Endothelial cell of umbilical vein (primary cell): ENCODE data around the gene GSG1L. TPM values are rescaled to one million over a fixed set of nuclear protein-coding genes. Genes with fewer than 3 reads are reported as not detected.

ENCODE experiments used
- BruUV-seq: library from RNA; stranded (reverse); fragments of 400-500 nt; replicated peaks from 2 replicates; lab custom pipeline; 2021; lab: Mats Ljungman, UMichigan
- CTCF ChIA-PET: fragments of 300-600, 350-600 bp; sonication (Branson Sonifier 250); formaldehyde crosslinking; loops from one replicate; lab custom pipeline; 2021; ENCODE audit warnings: antibody characterized with exemption, inconsistent platforms; lab: Charles Lee
- POLR2A ChIA-PET: fragments of 300-600, 350-600 bp; sonication (Branson Sonifier 250); formaldehyde crosslinking; loops from one replicate; lab custom pipeline; 2021; ENCODE audit warnings: antibody characterized with exemption, inconsistent platforms; lab: Charles Lee
- DNase-seq: peaks from one replicate; pipeline ENCODE4 v3.0.0-alpha.2; 2011; ENCODE audit warnings: low read depth, low spot score
- FAIRE-seq: peaks from 2 replicates; lab custom pipeline; 2011; peaks lifted over from hg19 to GRCh38; lab: Jason Lieb, UNC
- H2AFZ ChIP-seq: 2 replicates; pipeline ENCODE4 v1.6.0; 2012; ENCODE audit warnings: low read depth, low read length, control low read depth, inconsistent platforms
- H3K27ac ChIP-seq: 2 replicates; pipeline ENCODE4 v1.5.1; 2011; ENCODE audit warnings: low read depth, mild to moderate bottlenecking, control low read depth, low read length, moderate library complexity; ENCODE audit not compliant: insufficient read depth
- H3K27me3 ChIP-seq, 2 experiments: 2 replicates each; pipeline versions ENCODE4 v1.6.0 to v1.6.1; 2011; ENCODE audit warnings: low read length in 2 of 2, mixed read lengths in 1 of 2; ENCODE audit not compliant: control insufficient read depth in 2 of 2, insufficient read depth in 2 of 2
- H3K36me3 ChIP-seq, 2 experiments: 2 replicates in 1 of 2; 3 replicates in 1 of 2; pipeline ENCODE4 v1.5.1; 2011; ENCODE audit warnings: low read length in 2 of 2, mild to moderate bottlenecking in 1 of 2, moderate library complexity in 1 of 2; ENCODE audit not compliant: control insufficient read depth in 2 of 2, insufficient read depth in 2 of 2; ENCODE audit errors: extremely low read depth in 1 of 2
- H3K4me1 ChIP-seq: 3 replicates; pipeline ENCODE4 v1.5.1; 2011; ENCODE audit warnings: mild to moderate bottlenecking, low read length; ENCODE audit not compliant: control insufficient read depth, insufficient read depth; ENCODE audit errors: extremely low read depth
- H3K4me2 ChIP-seq: 2 replicates; pipeline ENCODE4 v1.6.1; 2011; ENCODE audit warnings: low read length, control low read depth, mixed read lengths; ENCODE audit not compliant: insufficient read depth
- H3K4me3 ChIP-seq, 3 experiments: fragments of 200-600 bp in 1 of 3; sonication (generic), shearing (Covaris generic) in 1 of 3; replicated peaks in 1 of 3; 2 replicates each; pipeline ENCODE4 v1.5.1; 2011 to 2016; ENCODE audit warnings: control low read depth in 3 of 3, low read length in 3 of 3, mild to moderate bottlenecking in 2 of 3, inconsistent platforms in 1 of 3, low read depth in 1 of 3, moderate library complexity in 1 of 3; ENCODE audit not compliant: insufficient read depth in 1 of 3
- H3K79me2 ChIP-seq: 2 replicates; pipeline ENCODE4 v1.6.0; 2012; ENCODE audit warnings: low read length, inconsistent platforms; ENCODE audit not compliant: control insufficient read depth, insufficient read depth
- H3K9ac ChIP-seq: replicated peaks from 2 replicates; pipeline ENCODE3; 2011; ENCODE audit warnings: low read length, control low read depth; ENCODE audit not compliant: insufficient read depth; ENCODE audit errors: extremely low read depth
- H3K9me1 ChIP-seq: replicated peaks from 3 replicates; pipeline ENCODE4 v1.6.0; 2011; ENCODE audit warnings: mild to moderate bottlenecking, low read length; ENCODE audit not compliant: control insufficient read depth, insufficient read depth; ENCODE audit errors: extremely low read depth
- H3K9me3 ChIP-seq: replicated peaks from 2 replicates; pipeline ENCODE4 v1.5.1; 2012; ENCODE audit warnings: low read length, inconsistent platforms; ENCODE audit not compliant: control insufficient read depth, insufficient read depth
- H4K20me1 ChIP-seq: replicated peaks from 2 replicates; pipeline ENCODE3; 2011; ENCODE audit warnings: mild to moderate bottlenecking, low read length; ENCODE audit not compliant: control insufficient read depth, insufficient read depth; ENCODE audit errors: extremely low read depth
- EZH2 ChIP-seq: IDR thresholded peaks from 2 replicates; pipeline ENCODE4 v1.6.1; 2012; ENCODE audit warnings: borderline replicate concordance, low read depth, mild to moderate bottlenecking, moderate library complexity, low read length, inconsistent platforms; ENCODE audit not compliant: severe bottlenecking
- GATA2 ChIP-seq: IDR thresholded peaks from 2 replicates; pipeline ENCODE4 v1.7.0; 2011; ENCODE audit warnings: low read depth, mild to moderate bottlenecking, moderate library complexity, mixed read lengths, low read length; ENCODE audit not compliant: insufficient read length, insufficient read depth
- JUN ChIP-seq: IDR thresholded peaks from 2 replicates; pipeline ENCODE4 v1.6.1; 2011; ENCODE audit warnings: borderline replicate concordance, low read depth; ENCODE audit not compliant: insufficient read length, insufficient read depth
- MAX ChIP-seq: IDR thresholded peaks from 2 replicates; pipeline ENCODE4 v1.6.1; 2011; ENCODE audit not compliant: insufficient read depth, insufficient read length
- MYC ChIP-seq: IDR thresholded peaks from one replicate; pipeline ENCODE4 v1.6.1; 2011; ENCODE audit warnings: mild to moderate bottlenecking, low read depth, low read length
- POLR2A ChIP-seq: IDR thresholded peaks from 2 replicates; pipeline ENCODE4 v1.6.1; 2012; ENCODE audit warnings: low read depth, mild to moderate bottlenecking, control low read depth, low read length
- POLR2AphosphoS5 ChIP-seq: IDR thresholded peaks from 2 replicates; pipeline ENCODE4 v1.6.1; 2012; ENCODE audit warnings: low read depth, mild to moderate bottlenecking, control low read depth, low read length, moderate library complexity; ENCODE audit not compliant: insufficient read depth
- dilution Hi-C: fragments of 300-500 bp; cut with MboI; formaldehyde crosslinking; loops from one replicate; pipeline ENCODE4 v1.15.0; 2019; ENCODE audit warnings: low sequenced_read_pairs; ENCODE audit not compliant: extremely low pct_ligation_motif_present
- intact Hi-C: fragments of 100-400 bp; cut with micrococcal nuclease; formaldehyde crosslinking; loops from one replicate; pipeline ENCODE4 v1.10.0; 2022
- polyA plus RNA-seq, 4 experiments: library from polyadenylated mRNA; depleted of rRNA in 3 of 4; stranded (reverse) in 3 of 4; unstranded in 1 of 4; fragments of >200 nt; gene quantifications; 2 replicates each; pipeline versions ENCODE4 v1.2.1 to v1.2.3, GENCODE V29; 2011 to 2012; ENCODE audit warnings: missing spikeins in 1 of 4
- total RNA-seq: library from RNA; stranded (reverse); gene quantifications from 2 replicates; pipeline ENCODE4 v1.2.3, GENCODE V29; 2021
- TF ChIP-seq, protein P1 (sequence below), 2 donors: IDR thresholded peaks; 1 replicate in 1 of 2; 2 replicates in 1 of 2; pipeline ENCODE4 v1.5.1; 2011; ENCODE audit warnings: low read length in 2 of 2, mild to moderate bottlenecking in 2 of 2, moderate library complexity in 2 of 2, control low read depth in 1 of 2, inconsistent platforms in 1 of 2, low read depth in 1 of 2; ENCODE audit not compliant: insufficient read depth in 1 of 2; ENCODE audit errors: extremely low read depth in 1 of 2

The GSG1L gene
- total and polyA plus RNA-seq, 2 donors (not counting 3 experiments of a cell fraction or from before 2014, with no cell fraction given) = 0.06 TPM; not detected in 1

DNA sequence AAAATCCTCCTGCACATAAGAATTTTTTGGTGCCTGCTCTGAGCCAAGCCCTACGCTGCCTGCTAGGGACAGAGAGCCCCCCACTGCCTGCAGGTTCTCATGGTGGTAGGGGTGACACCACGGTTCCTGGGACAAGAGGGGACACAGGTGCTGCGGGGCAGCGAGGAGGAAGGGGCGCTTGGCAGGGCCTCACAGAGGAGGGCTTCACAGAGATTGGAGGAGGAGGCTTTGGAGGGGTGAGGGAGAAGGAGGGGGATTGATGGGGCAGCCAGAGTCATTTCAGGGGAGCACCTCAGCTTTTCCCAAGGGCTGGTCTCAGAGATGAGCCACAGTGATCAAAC is 29.8 kb upstream of the GSG1L start:
- H3K4me3 ChIP-seq = no peak overlapping the region
- TF ChIP-seq JUN (no peak), MAX (no peak), EZH2 (no peak), POLR2A (no peak)
- TF ChIP-seq, protein P1, sequence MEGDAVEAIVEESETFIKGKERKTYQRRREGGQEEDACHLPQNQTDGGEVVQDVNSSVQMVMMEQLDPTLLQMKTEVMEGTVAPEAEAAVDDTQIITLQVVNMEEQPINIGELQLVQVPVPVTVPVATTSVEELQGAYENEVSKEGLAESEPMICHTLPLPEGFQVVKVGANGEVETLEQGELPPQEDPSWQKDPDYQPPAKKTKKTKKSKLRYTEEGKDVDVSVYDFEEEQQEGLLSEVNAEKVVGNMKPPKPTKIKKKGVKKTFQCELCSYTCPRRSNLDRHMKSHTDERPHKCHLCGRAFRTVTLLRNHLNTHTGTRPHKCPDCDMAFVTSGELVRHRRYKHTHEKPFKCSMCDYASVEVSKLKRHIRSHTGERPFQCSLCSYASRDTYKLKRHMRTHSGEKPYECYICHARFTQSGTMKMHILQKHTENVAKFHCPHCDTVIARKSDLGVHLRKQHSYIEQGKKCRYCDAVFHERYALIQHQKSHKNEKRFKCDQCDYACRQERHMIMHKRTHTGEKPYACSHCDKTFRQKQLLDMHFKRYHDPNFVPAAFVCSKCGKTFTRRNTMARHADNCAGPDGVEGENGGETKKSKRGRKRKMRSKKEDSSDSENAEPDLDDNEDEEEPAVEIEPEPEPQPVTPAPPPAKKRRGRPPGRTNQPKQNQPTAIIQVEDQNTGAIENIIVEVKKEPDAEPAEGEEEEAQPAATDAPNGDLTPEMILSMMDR (IDR thresholded peaks at IDR 0.05; ENCODE audit: extremely low read depth in 1 of 2, insufficient read depth in 1 of 2, low read depth in 1 of 2, low read length in 2 of 2) = no peak
- H4K20me1 ChIP-seq = no peaks in the 10 kb centered on the region
- H3K9me1 ChIP-seq = no peaks in the 10 kb centered on the region
- H2AFZ ChIP-seq = no peak overlapping the region
- POLR2A ChIA-PET = no interaction called here
- no peak overlapping the region for H3K27ac ChIP-seq
- FAIRE-seq (no peak), DNase-seq (no peak)
- CTCF ChIA-PET = no interaction called here
- no TSS peak for BruUV-seq
- peaks cover 0 to 17% of the 10 kb centered on the region in 2 experiments for H3K36me3 ChIP-seq
- no peaks in the 10 kb centered on the region for H3K9me3 ChIP-seq
- intact Hi-C loops = no loop called here
- no peaks in the 10 kb centered on the region for H3K27me3 ChIP-seq
- H3K4me1 ChIP-seq = no peaks in the 10 kb centered on the region
- H3K79me2 ChIP-seq = no peaks in the 10 kb centered on the region
- no peak overlapping the region for H3K4me2 ChIP-seq
- H3K9ac ChIP-seq = no peak overlapping the region
- dilution Hi-C loops = no loop called here

DNA sequence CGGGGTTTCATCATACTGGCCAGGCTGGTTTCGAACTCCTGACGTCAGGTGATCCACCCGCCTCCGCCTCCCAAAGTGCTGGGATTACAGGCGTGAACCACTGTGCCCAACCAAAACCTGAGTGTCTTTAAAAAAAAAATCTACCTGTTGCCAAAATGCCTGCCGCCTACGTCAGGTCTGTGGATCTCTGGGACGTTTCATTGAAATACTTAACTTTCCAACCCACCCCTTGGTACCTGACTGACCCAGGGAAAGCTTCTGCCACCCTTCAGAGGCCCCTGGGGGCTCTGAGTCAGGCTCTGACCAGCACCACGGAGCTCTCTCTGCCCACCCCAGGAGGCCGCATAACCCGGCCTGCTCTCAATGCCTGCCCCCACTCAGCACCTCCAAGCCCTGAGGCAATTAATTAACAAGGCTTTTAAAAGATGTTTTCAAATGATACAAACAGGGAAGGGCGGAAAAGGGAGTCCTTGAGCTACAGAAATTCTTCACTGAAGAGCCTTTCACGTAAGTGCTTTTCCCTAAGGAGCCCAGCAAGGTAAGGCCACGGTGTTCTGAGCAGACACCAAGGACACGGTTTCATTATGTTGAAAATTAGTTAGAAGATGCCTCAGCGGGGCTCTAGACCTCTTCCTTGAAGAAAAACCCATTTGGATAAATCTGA is 29.3 kb upstream of the GSG1L start:
- Histone ChIP-seq H4K20me1 (no peaks in the 10 kb centered on the region), H3K9ac (no peak overlapping the region), H3K79me2 (no peaks in the 10 kb centered on the region), H2AFZ (no peak overlapping the region), H3K4me2 (no peak overlapping the region), H3K9me3 (no peaks in the 10 kb centered on the region), H3K27me3 (no peaks in the 10 kb centered on the region), H3K4me1 (no peaks in the 10 kb centered on the region), H3K9me1 (no peaks in the 10 kb centered on the region), H3K36me3 (peaks cover 0 to 12% of the 10 kb centered on the region in 2 experiments), H3K27ac (no peak overlapping the region), H3K4me3 (no peak overlapping the region)
- POLR2A ChIA-PET = no interaction called here
- no peak for TF ChIP-seq MYC
- no peak for TF ChIP-seq POLR2AphosphoS5
- TF ChIP-seq, protein P1 (IDR thresholded peaks at IDR 0.05; ENCODE audit: extremely low read depth in 1 of 2, insufficient read depth in 1 of 2, low read depth in 1 of 2, low read length in 2 of 2) = no peak
- no peak for TF ChIP-seq MAX
- TF ChIP-seq GATA2 = no peak
- DNase-seq (no peak), FAIRE-seq (no peak)
- intact Hi-C loops = no loop called here
- dilution Hi-C loops = no loop called here
- BruUV-seq = no TSS peak
- CTCF ChIA-PET = interaction anchor here (0.7 kb wide), 1 partner anchor 433 kb away, joined by 4 read pairs; no protein-coding TSS in a partner anchor
